CD4-positive, alpha-beta T cell (primary cell): ENCODE data around the gene ZDBF2. TPM values are rescaled to one million over a fixed set of nuclear protein-coding genes. Genes with fewer than 3 reads are reported as not detected.

Experiments
- ATAC-seq: fragments of 200-7000 bp; cut with Tn5 transposase; one replicate; pipeline ENCODE4 v1.10.0; 2022; ENCODE audit warnings: mild to moderate bottlenecking; ENCODE audit not compliant: poor library complexity
- CTCF ChIA-PET: fragments of 350-600 bp; sonication (Branson Sonifier 250); formaldehyde crosslinking; loops from one replicate; lab custom pipeline; 2021; ENCODE audit warnings: antibody characterized with exemption, inconsistent platforms; lab: Charles Lee
- POLR2A ChIA-PET: fragments of 350-600 bp; sonication (Branson Sonifier 250); formaldehyde crosslinking; loops from one replicate; lab custom pipeline; 2021; ENCODE audit warnings: antibody characterized with exemption, inconsistent platforms; lab: Charles Lee
- DNase-seq, 14 experiments: peaks; one replicate each; pipeline ENCODE4 v3.0.0-alpha.2; 2013 to 2020; ENCODE audit warnings: mixed read lengths in 2 of 14
- H3K27ac ChIP-seq, 2 donors: one replicate each; pipeline versions ENCODE4 v1.5.1 to v1.7.0; 2013; ENCODE audit warnings: low read length in 2 of 2, low read depth in 1 of 2, mild to moderate bottlenecking in 1 of 2
- H3K27me3 ChIP-seq, 2 experiments: 1 replicate in 1 of 2; 2 replicates in 1 of 2; pipeline versions ENCODE4 v1.6.1 to v1.7.0; 2013; ENCODE audit warnings: low read length in 2 of 2, control low read depth in 1 of 2, mild to moderate bottlenecking in 1 of 2, moderate library complexity in 1 of 2; ENCODE audit not compliant: insufficient read depth in 2 of 2, control insufficient read depth in 1 of 2
- H3K36me3 ChIP-seq: one replicate; pipeline ENCODE4 v1.6.1; 2013; ENCODE audit warnings: low read length, control low read depth; ENCODE audit not compliant: insufficient read depth
- H3K4me1 ChIP-seq: one replicate; pipeline ENCODE4 v1.6.1; 2013; ENCODE audit warnings: low read length, control low read depth; ENCODE audit not compliant: insufficient read depth
- H3K4me3 ChIP-seq: one replicate; pipeline ENCODE4 v1.5.1; 2013; ENCODE audit warnings: mild to moderate bottlenecking, low read length, moderate library complexity
- H3K9me3 ChIP-seq, 2 experiments: 1 replicate in 1 of 2; 2 replicates in 1 of 2; pipeline versions ENCODE4 v1.6.1 to v1.7.0; 2013; ENCODE audit warnings: low read length in 2 of 2, mild to moderate bottlenecking in 2 of 2, control low read depth in 1 of 2, moderate library complexity in 1 of 2; ENCODE audit not compliant: control insufficient read depth in 1 of 2, insufficient read depth in 1 of 2
- H3K27ac Mint-ChIP-seq: one replicate; pipeline ENCODE4 v1.8.0; 2020; ENCODE audit warnings: mixed read lengths
- H3K27me3 Mint-ChIP-seq: one replicate; pipeline ENCODE4 v1.8.0; 2021; ENCODE audit warnings: mixed read lengths
- H3K36me3 Mint-ChIP-seq: one replicate; pipeline ENCODE4 v1.8.0; 2021; ENCODE audit warnings: low read depth, mixed read lengths
- H3K4me1 Mint-ChIP-seq: one replicate; pipeline ENCODE4 v1.8.0; 2021; ENCODE audit warnings: low read depth, mixed read lengths
- H3K4me3 Mint-ChIP-seq: one replicate; pipeline ENCODE4 v1.8.0; 2020; ENCODE audit warnings: mild to moderate bottlenecking, mixed read lengths
- H3K9me3 Mint-ChIP-seq: one replicate; pipeline ENCODE4 v1.8.0; 2020; ENCODE audit warnings: mixed read lengths
- CTCF ChIP-seq: fragments of 200-600 bp; IDR thresholded peaks from one replicate; pipeline ENCODE4 v1.8.0; 2022; ENCODE audit warnings: antibody characterized with exemption, mild to moderate bottlenecking
- intact Hi-C, 2 experiments: fragments of 100-400 bp; cut with DNase I in 1 of 2; cut with micrococcal nuclease in 1 of 2; formaldehyde crosslinking; loops; one replicate each; pipeline versions ENCODE4 v1.15.1 to v1.9.0; 2023 to 2025; cut with DNase I, micrococcal nuclease
- total RNA-seq, 174 experiments: library from RNA in 2 of 174; stranded (reverse) in 2 of 174; gene quantifications; one replicate each; pipeline ENCODE4 v1.2.3 and lab custom pipeline; 2021 to 2026

Gene ZDBF2
- total RNA-seq, 2 experiments from 2014 or later: 28.7 to 29.7 TPM

GRCh38 chr2:206343144-206343543 lies 68.7 kb downstream of the ZDBF2 start:
- CTCF ChIA-PET: no interaction called here
- Mint-ChIP-seq H3K4me3 (no peak overlapping the region), H3K9me3 (peaks cover 3% of the 10 kb centered on the region), H3K27me3 (peaks cover 18% of the 10 kb centered on the region), H3K27ac (no peak overlapping the region), H3K4me1 (no peaks in the 10 kb centered on the region), H3K36me3 (no peaks in the 10 kb centered on the region)
- no peak for DNase-seq
- Histone ChIP-seq H3K4me3 (no peak overlapping the region), H3K4me1 (no peaks in the 10 kb centered on the region), H3K27ac (no peak overlapping the region), H3K36me3 (no peaks in the 10 kb centered on the region), H3K9me3 (no peaks in the 10 kb centered on the region), H3K27me3 (no peaks in the 10 kb centered on the region)
- no peak for ATAC-seq
- POLR2A ChIA-PET: no interaction called here
- TF ChIP-seq CTCF: no peak
- intact Hi-C loops: no loop called here

DNA sequence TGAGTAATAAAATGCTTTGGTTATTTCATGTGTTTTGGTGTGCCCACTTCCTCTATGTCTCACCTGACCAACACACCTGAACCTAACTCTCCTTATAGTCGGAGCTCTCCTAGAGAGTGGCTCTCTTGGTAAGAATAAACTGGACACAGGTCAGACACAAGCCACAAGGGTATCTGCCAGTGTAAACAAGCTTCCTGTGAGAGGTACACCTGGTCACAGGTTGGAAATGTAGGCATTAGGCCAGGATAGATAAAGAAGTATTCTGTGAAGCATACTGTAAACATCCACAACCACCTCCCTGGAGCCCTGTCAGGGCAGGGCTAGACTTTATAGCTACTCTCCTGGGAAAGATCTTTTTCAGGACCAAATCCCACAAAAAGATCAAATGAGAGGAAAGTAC lies 69.4 kb downstream of the ZDBF2 start:
- no peak overlapping the region for H3K4me3 Mint-ChIP-seq
- H3K36me3 Mint-ChIP-seq: no peaks in the 10 kb centered on the region
- ChIA-PET POLR2A (no interaction called here), CTCF (no interaction called here)
- no peak overlapping the region for H3K27ac ChIP-seq
- H3K9me3 ChIP-seq: no peaks in the 10 kb centered on the region
- no peaks in the 10 kb centered on the region for H3K4me1 Mint-ChIP-seq
- H3K27me3 ChIP-seq: no peaks in the 10 kb centered on the region
- no peak for DNase-seq
- ATAC-seq: no peak
- no peaks in the 10 kb centered on the region for H3K4me1 ChIP-seq
- H3K27me3 Mint-ChIP-seq: peaks cover 14% of the 10 kb centered on the region
- no peak overlapping the region for H3K27ac Mint-ChIP-seq
- no peak overlapping the region for H3K4me3 ChIP-seq
- no peaks in the 10 kb centered on the region for H3K36me3 ChIP-seq
- TF ChIP-seq CTCF: no peak
- peaks cover 6% of the 10 kb centered on the region for H3K9me3 Mint-ChIP-seq
- intact Hi-C loops: no loop called here

GRCh38 chr2:206345606-206346005 lies 71.1 kb downstream of the ZDBF2 start:
- peaks cover 0 to 4% of the 10 kb centered on the region in 2 experiments for H3K9me3 ChIP-seq
- H3K27ac ChIP-seq: no peak overlapping the region
- no peaks in the 10 kb centered on the region for H3K4me1 ChIP-seq
- ChIA-PET POLR2A (no interaction called here), CTCF (no interaction called here)
- Mint-ChIP-seq H3K9me3 (peaks cover 11% of the 10 kb centered on the region), H3K27ac (no peak overlapping the region), H3K4me1 (no peaks in the 10 kb centered on the region), H3K4me3 (no peak overlapping the region), H3K27me3 (peaks cover 13% of the 10 kb centered on the region), H3K36me3 (no peaks in the 10 kb centered on the region)
- no peaks in the 10 kb centered on the region for H3K27me3 ChIP-seq
- H3K36me3 ChIP-seq: no peaks in the 10 kb centered on the region
- H3K4me3 ChIP-seq: no peak overlapping the region
- ATAC-seq (no peak), DNase-seq (no peak)
- intact Hi-C loops: no loop called here
- TF ChIP-seq CTCF: no peak
